Activated naive CD8-positive, alpha-beta T cell treated with anti-CD3 and anti-CD28 coated beads for 36 hours (primary cell): ENCODE measurements around the gene IP6K1. TPM values are rescaled to one million over a fixed set of nuclear protein-coding genes. Genes with fewer than 3 reads are reported as not detected.
A peak's percentile ranks its signal among the peaks of the same experiment; 100 is the strongest.
"Not testable (repeated sequence)": the region's sequence is repeated elsewhere in the genome, so short reads cannot be mapped to it uniquely, and the experiment has no call there.

Experiments used
- DNase-seq: peaks from one replicate; pipeline ENCODE4 v3.0.0; 2021
- H3K27ac Mint-ChIP-seq: one replicate; pipeline ENCODE4 v1.8.0; 2022; ENCODE audit warnings: mild to moderate bottlenecking, moderate library complexity, mixed read lengths
- H3K27me3 Mint-ChIP-seq: one replicate; pipeline ENCODE4 v1.8.0; 2022; ENCODE audit warnings: mild to moderate bottlenecking, mixed read lengths
- H3K36me3 Mint-ChIP-seq: one replicate; pipeline ENCODE4 v1.8.0; 2021; ENCODE audit warnings: mild to moderate bottlenecking, mixed read lengths
- H3K4me1 Mint-ChIP-seq: one replicate; pipeline ENCODE4 v1.8.0; 2021; ENCODE audit warnings: mixed read lengths
- H3K4me3 Mint-ChIP-seq: one replicate; pipeline ENCODE4 v1.8.0; 2022; ENCODE audit warnings: mild to moderate bottlenecking, moderate library complexity, mixed read lengths
- H3K9me3 Mint-ChIP-seq: one replicate; pipeline ENCODE4 v1.8.0; 2022; ENCODE audit warnings: mixed read lengths
- total RNA-seq, 2 experiments: library from RNA; stranded (reverse); gene quantifications; one replicate each; pipeline ENCODE4 v1.2.3, GENCODE V29; 2021

Gene IP6K1
- total RNA-seq, 2 experiments from 2014 or later = 24.1 to 30.6 TPM

DNA sequence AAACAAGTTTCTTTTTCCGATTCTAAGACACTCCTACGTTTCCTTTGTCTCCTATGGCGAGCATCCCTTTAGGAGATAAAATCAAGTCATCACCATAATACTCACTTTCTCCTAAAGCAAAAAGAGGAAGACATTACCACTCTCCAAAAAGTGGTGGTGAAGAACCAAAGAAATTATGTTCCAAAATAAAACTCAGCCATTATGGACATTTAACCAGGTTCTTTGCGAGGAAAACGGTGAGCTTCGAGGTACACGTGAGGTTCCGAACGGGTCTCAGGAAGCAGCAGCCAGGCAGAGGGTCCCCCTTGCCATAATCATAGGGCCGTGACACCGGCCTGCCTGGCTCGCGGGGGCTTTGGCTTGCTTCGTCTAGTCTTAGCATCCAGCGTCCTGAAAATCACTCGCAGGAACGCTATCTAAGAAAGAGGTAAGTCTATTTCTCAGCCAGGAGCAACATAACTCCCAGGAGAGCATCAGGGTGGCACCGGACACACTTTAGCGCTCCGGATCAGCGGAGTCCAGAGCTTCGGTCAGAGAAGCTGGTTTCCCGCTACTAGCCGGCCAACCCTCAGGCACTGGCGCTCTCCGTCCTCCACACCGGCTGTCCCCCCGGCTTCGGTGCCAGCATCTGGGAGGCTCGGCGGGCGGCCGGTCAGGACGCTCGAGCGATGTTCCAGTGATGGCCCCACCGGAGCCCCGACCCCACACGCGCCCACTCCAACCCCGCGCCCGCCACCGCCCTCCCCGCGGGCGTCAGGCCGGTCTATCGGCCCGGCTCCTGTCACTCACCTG lies 581 bp downstream of the IP6K1 start:
- DNase-seq = peak; percentile 38
- H3K4me1 Mint-ChIP-seq = peaks cover 41% of the 10 kb centered on the region
- H3K4me3 Mint-ChIP-seq = peak overlapping the region; percentile 87
- H3K27ac Mint-ChIP-seq = peak overlapping the region; percentile 83
- peaks cover 13% of the 10 kb centered on the region for H3K36me3 Mint-ChIP-seq
- H3K27me3 Mint-ChIP-seq = no peaks in the 10 kb centered on the region
- no peaks in the 10 kb centered on the region for H3K9me3 Mint-ChIP-seq

- not testable (repeated sequence) for H3K27ac Mint-ChIP-seq, H3K27me3 Mint-ChIP-seq, H3K4me3 Mint-ChIP-seq, H3K9me3 Mint-ChIP-seq, DNase-seq
- Mint-ChIP-seq H3K36me3 (peaks cover 26% of the 10 kb centered on the region), H3K4me1 (peaks cover 48% of the 10 kb centered on the region)
Measured at GRCh38 chr3:49782277-49782676, 4.1 kb downstream of the IP6K1 start.

GRCh38 chr3:49781415-49782199 lies 4.7 kb downstream of the IP6K1 start:
- DNase-seq = no peak
- Mint-ChIP-seq H3K27me3 (no peaks in the 10 kb centered on the region), H3K27ac (no peak overlapping the region), H3K4me1 (peaks cover 46% of the 10 kb centered on the region), H3K4me3 (no peak overlapping the region), H3K36me3 (peaks cover 30% of the 10 kb centered on the region), H3K9me3 (no peaks in the 10 kb centered on the region)

DNA sequence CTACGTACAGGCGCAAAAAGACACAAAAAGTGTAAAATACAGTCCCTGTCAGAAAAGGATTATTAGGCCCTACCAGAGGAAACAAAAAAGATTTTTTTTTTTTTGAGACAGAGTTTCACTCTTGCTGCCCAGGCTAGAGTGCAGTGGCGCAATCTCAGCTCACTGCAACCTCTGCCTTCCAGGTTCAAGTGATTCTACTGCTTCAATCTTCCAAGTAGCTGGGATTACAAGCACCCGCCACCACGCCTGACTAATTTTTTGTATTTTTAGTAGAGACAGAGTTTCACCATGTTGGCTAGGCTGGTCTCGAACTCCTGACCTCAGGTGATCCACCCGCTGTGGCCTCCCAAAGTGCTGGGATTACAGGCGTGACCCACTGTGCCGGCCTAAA lies 5.4 kb downstream of the IP6K1 start:
- Mint-ChIP-seq H3K36me3 (peaks cover 30% of the 10 kb centered on the region), H3K4me1 (peaks cover 47% of the 10 kb centered on the region)
- not testable (repeated sequence) for H3K4me3 Mint-ChIP-seq, H3K27ac Mint-ChIP-seq, H3K9me3 Mint-ChIP-seq, DNase-seq, H3K27me3 Mint-ChIP-seq

DNA sequence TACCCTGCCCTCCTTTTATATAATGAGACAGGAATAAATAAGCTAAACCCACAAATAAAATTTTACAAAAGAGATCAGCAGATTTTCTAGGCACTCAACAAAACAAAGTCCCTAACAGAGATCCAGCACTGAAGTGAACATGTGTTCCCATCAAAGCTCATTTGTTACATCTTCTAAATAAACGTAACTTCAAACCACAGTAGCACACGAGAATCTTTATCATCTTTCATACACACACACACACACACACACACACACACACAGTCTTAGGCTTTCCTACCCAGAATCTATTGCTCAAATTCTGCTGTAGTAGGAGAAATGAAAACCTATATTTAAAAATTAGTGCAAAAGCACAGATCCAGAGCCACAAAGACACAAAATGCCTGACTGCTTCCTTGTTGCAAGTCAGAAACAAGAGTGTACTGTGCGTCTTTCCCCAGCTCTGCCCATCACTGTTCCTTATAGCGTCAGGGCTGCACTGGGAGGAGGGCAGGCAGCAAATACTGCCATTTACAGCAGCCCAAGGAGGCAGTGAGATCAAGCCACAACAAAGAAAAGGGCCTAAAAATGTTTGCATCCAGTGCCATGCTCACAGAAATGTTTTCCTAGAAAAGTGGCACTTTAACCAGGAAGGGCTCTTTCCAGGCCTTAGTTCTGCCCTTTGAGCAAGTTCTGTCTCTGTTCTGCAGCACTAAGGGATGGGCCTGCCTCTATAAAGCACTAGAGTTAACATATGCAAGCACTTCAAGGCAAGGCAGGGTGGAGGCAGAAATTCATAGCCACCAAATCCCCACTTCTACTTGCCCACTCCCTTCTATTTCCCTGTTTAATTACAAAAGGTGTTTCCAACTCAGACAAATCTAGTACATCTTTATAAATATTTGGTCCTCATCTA lies 6.0 kb downstream of the IP6K1 start:
- DNase-seq = no peak
- Mint-ChIP-seq H3K36me3 (peaks cover 26% of the 10 kb centered on the region), H3K27me3 (no peaks in the 10 kb centered on the region), H3K9me3 (no peaks in the 10 kb centered on the region), H3K4me3 (no peak overlapping the region), H3K4me1 (peaks cover 43% of the 10 kb centered on the region), H3K27ac (peak overlapping the region; percentile 23)

- no peaks in the 10 kb centered on the region for H3K27me3 Mint-ChIP-seq
- peak overlapping the region; percentile 23 for H3K27ac Mint-ChIP-seq
- H3K4me1 Mint-ChIP-seq = peaks cover 41% of the 10 kb centered on the region
- DNase-seq = no peak
- H3K36me3 Mint-ChIP-seq = peaks cover 22% of the 10 kb centered on the region
- no peak overlapping the region for H3K4me3 Mint-ChIP-seq
- no peaks in the 10 kb centered on the region for H3K9me3 Mint-ChIP-seq
Measured at GRCh38 chr3:49779358-49780079, 6.8 kb downstream of the IP6K1 start.

- Mint-ChIP-seq H3K4me1 (peaks cover 41% of the 10 kb centered on the region), H3K36me3 (peaks cover 20% of the 10 kb centered on the region)
- DNase-seq, H3K4me3 Mint-ChIP-seq, H3K27ac Mint-ChIP-seq, H3K9me3 Mint-ChIP-seq, H3K27me3 Mint-ChIP-seq: not testable (repeated sequence)
Measured at GRCh38 chr3:49776101-49776500, 10.2 kb downstream of the IP6K1 start.

DNA sequence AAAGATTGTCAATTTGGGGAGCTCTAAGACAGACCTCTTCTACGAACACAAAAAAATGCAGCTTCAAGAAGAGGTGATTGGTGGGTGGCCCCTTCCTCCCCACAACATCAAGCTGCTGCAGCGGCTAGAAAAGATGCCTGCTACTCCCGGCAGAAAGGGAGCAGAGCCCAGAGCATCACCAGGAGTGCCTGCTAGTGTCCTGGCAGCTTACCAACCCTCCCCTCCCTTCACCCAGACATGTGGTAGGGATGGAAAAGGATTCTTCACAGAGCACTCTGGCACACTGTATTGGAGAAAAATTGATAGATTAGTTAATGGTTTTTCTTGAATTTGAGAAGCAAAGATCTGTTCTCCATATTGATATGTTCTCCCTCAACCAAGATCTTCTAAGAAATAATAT lies 10.8 kb downstream of the IP6K1 start:
- Mint-ChIP-seq H3K27me3 (no peaks in the 10 kb centered on the region), H3K9me3 (no peaks in the 10 kb centered on the region), H3K36me3 (peaks cover 20% of the 10 kb centered on the region), H3K4me3 (no peak overlapping the region), H3K27ac (no peak overlapping the region), H3K4me1 (peaks cover 36% of the 10 kb centered on the region)
- no peak for DNase-seq

DNA sequence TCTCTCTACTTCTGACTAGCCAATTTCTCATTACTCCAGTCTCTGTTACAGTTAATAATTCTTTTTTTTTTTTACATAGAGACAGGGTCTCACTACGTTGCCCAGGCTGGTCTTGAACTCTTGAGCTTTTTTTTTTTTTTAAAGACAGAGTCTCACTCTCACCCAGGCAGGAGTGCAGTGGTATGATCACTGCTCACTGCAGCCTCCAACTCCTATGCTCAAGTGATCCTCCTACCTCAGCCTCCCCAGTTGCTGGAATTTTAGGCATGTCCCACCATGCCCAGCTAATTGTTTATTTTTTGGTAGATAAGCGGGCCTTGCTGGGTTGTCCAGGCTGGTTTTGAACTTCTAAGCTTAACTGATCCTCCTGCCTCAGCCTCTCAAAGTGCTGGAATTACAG lies 13.6 kb downstream of the IP6K1 start:
- no peak for DNase-seq
- peaks cover 14% of the 10 kb centered on the region for H3K36me3 Mint-ChIP-seq
- H3K27ac Mint-ChIP-seq = no peak overlapping the region
- no peak overlapping the region for H3K4me3 Mint-ChIP-seq
- no peaks in the 10 kb centered on the region for H3K27me3 Mint-ChIP-seq
- H3K4me1 Mint-ChIP-seq = peaks cover 31% of the 10 kb centered on the region
- H3K9me3 Mint-ChIP-seq = no peaks in the 10 kb centered on the region

DNA sequence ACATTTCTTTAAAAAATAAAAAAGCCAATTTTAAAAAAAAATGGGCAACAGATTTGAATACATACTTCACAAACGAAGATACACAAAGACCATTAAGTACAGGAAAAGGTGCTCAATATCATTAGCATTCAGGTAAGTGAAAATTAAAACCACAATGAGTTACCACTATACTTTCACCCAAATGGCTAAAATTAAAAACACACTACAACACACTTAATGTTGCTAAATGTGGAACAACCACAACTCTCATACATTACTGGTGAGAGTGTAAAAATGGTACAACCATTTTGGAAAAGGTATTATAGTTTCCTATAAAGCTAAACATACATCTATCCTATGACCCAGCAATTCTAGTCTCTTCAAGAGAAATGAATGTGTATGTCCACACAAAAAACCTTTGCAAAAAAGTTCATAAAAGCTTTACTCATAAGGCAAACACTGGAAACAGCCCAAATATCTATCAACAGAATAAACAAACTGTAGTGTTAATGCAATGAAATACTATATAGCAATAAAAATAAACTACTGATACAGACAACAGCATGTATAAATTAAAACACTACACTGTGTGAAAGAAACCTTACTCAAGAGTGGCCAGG lies 14.9 kb downstream of the IP6K1 start:
- no peak overlapping the region for H3K27ac Mint-ChIP-seq

DNA sequence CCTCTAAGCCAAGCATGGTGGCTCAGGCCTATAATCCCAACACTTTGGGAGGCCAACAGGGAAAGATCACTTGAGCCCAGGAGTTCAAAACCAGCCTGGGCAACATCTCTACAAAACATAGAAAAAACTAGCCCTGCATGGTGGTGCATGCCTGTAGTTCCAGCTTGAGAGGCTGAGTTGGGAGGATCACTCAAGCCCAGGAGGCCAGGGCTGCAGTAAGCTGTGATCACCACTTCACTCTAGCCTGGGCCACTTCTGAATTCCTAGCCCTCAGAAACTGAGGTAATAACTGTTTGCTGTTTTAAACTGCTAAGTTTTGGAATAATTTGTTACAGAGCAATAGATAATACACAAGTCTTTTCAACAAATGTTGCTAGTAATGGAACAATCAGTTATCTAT lies 16.4 kb downstream of the IP6K1 start:
- DNase-seq = no peak

More for the DNA sequence above, 14.9 kb downstream of the IP6K1 start:
- Mint-ChIP-seq H3K4me3 (no peak overlapping the region), H3K4me1 (peaks cover 25% of the 10 kb centered on the region), H3K9me3 (no peaks in the 10 kb centered on the region), H3K36me3 (peaks cover 8% of the 10 kb centered on the region), H3K27me3 (no peaks in the 10 kb centered on the region)
- DNase-seq = no peak

GRCh38 chr3:49769286-49769915 lies 16.9 kb downstream of the IP6K1 start:
- no peak overlapping the region for H3K4me3 Mint-ChIP-seq
- no peak for DNase-seq
- H3K4me1 Mint-ChIP-seq = peaks cover 20% of the 10 kb centered on the region
- H3K27me3 Mint-ChIP-seq = no peaks in the 10 kb centered on the region
- no peaks in the 10 kb centered on the region for H3K9me3 Mint-ChIP-seq
- H3K27ac Mint-ChIP-seq = peak overlapping the region; percentile 9
- H3K36me3 Mint-ChIP-seq = peaks cover 7% of the 10 kb centered on the region

More for the DNA sequence above, 16.4 kb downstream of the IP6K1 start:
- no peak overlapping the region for H3K27ac Mint-ChIP-seq
- peaks cover 23% of the 10 kb centered on the region for H3K4me1 Mint-ChIP-seq
- no peaks in the 10 kb centered on the region for H3K9me3 Mint-ChIP-seq
- no peak overlapping the region for H3K4me3 Mint-ChIP-seq
- H3K36me3 Mint-ChIP-seq = peaks cover 8% of the 10 kb centered on the region
- no peaks in the 10 kb centered on the region for H3K27me3 Mint-ChIP-seq

DNA sequence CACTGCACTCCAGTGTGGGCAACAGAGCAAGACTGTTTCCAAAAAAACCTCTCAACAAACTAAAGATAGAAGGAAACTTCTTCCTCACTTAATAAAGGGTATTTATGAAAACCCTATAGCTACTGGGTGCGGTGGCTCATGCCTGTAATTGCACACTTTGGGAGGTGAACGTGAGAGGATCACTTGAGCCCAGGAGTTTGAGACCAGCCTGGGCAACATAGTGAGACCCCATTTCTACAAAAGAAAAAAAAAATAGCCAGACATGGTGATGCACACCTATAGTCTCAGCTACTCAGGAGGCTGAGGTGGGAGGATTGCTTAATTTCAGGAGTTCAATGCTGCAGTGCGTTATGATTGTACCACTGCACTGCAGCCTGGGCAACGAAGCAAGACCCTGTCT lies 22.4 kb downstream of the IP6K1 start:
- Mint-ChIP-seq H3K4me1 (peaks cover 5% of the 10 kb centered on the region), H3K27ac (no peak overlapping the region), H3K27me3 (no peaks in the 10 kb centered on the region), H3K4me3 (no peak overlapping the region), H3K36me3 (no peaks in the 10 kb centered on the region), H3K9me3 (no peaks in the 10 kb centered on the region)
- DNase-seq = no peak

GRCh38 chr3:49761661-49762060 lies 24.7 kb downstream of the IP6K1 start:
- Mint-ChIP-seq H3K27ac (no peak overlapping the region), H3K36me3 (no peaks in the 10 kb centered on the region), H3K27me3 (no peaks in the 10 kb centered on the region), H3K4me1 (peaks cover 11% of the 10 kb centered on the region), H3K4me3 (no peak overlapping the region), H3K9me3 (no peaks in the 10 kb centered on the region)
- no peak for DNase-seq
